HG03558 (cell line): ENCODE measurements around the gene CACNG4.
A peak's percentile ranks its signal among the peaks of the same experiment; 100 is the strongest.

Source experiments
- ATAC-seq: cut with Tn5 transposase; IDR thresholded peaks from one replicate; pipeline ENCODE4 v1.9.1; 2021; ENCODE audit warnings: moderate number of reproducible peaks; ENCODE audit not compliant: unreplicated experiment; ENCODE audit errors: extremely low read depth

CACNG4 gene

DNA sequence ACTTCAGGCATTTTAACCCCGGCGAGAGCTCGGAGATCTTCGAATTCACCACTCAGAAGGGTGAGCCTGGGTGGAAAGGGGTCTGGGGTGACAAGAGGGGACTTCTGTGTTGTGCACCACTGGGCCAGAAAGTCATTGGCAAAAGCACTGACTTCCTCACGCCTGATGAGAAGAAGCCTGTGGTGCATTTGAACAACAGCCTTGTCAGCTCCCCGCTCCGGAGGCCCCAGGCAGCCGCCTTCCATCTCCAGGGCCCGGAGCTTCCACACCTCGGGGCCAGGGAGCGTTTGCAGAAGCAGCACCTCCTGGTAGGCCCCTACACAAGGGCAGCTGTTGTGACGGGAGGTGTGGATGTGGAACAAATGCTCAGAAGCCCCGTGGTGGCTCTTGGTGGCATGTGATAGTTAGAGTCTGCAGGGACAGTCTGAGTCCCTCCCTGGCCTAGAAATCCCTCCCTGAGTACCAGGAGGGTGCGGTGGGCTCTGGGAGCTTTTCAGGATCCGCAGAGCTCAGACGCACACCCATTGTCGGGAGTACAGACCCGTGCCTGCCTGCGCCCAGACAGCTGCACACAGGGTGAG, 89.6 kb downstream of the CACNG4 start:
- ATAC-seq, result no peak

DNA sequence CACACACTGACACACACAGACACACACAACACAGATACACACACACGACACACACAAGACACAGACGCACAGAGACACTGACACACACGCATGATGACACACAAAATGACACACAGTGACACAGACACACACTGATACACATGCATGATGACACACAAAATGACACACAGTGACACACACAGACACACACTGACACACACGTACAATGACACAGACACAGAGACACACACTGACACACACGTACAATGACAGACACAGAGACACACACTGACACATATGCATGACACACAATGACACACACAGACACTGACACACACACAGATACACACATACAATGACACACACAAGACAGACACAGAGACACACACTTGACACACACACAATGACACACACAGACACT, 90.1 kb downstream of the CACNG4 start:
- no peak for ATAC-seq

DNA sequence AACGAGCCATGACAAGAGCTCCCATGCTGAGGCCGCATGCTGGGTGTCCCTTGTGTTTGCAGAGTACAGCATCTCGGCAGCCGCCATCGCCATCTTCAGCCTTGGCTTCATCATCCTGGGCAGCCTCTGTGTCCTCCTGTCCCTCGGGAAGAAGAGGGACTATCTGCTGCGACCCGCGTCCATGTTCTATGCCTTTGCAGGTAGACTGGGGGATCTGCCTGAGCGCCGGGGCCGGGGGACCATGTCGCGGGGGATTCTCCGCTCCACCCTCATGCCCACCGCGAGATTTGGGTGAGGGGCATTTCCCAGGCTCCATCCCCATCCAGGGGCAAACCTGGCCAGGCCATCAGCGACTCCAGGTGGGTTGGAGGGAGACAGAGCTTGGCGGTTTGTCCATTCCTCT, 90.5 kb downstream of the CACNG4 start:
- no peak for ATAC-seq

DNA sequence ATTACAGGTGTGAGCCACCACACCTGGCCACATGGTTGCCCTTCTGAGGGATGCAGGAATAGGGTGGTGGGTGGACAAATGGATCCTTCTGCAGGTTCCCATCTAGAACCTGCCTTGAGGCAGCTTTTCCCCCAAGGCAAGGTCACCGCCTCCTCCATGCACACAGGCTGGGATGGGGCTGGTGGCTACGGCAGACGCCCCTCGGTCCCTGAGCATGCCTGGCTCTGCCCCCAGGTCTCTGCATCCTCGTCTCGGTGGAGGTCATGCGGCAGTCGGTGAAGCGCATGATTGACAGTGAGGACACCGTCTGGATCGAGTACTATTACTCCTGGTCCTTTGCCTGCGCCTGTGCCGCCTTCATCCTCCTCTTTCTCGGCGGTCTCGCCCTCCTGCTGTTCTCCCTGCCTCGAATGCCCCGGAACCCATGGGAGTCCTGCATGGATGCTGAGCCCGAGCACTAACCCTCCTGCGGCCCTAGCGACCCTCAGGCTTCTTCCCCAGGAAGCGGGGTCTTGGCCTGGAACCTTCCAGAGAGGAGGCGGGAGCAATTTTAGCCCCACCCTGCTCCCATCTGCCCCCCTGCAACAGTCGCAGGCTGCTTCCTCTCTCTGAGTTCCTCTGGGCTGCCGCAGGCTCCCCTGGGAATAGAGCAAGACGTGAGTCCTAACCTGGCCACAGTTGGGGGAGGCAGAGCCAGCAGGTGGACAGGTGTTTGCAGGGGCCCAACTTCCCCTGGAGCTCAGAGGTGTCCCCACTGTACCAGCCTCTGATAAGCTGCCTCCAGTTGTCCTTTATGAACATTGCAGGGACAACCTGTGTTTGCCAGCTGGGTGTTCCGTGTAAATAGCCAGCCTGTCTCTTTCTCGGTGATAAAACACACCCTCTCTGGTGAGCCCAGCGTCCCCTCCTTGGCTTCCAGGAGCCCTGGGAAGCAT, 91.6 kb downstream of the CACNG4 start:
- ATAC-seq, result no peak

DNA sequence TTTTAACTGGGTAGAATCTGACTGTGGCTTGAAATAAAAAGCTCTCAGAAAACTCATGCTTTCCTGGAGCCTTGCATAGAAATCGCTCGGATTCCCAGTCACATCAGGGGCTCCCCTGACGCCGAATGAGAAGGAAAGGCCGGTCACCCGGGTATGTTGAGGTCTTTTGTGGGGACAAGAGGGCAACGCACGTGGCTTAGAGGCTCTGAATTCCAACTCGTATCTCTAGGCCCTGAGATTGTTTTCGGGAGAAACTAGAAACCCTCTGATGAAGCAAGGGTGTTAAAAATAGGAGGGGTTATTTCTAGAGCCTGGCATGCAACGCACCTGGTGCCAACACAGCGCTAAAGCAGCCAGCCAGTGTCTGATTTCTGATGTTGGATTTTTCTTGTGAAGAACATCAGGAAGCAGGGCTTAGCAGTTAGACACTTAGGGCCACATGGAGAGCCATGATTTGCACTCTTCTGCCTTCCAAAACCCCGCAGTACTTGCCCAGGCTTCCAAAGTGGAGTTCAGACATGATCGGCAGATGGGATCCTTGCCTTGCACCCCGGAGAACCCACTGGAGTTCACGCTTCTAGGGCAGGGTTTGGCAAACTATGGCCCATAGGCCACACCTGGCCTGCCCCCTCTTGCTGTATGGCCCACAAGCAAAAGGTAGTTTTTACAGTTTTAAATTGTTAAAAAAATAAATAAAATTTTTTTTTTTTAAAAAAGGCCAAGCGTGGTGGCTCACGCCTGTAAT, 92.4 kb downstream of the CACNG4 start:
- ATAC-seq, result no peak

DNA sequence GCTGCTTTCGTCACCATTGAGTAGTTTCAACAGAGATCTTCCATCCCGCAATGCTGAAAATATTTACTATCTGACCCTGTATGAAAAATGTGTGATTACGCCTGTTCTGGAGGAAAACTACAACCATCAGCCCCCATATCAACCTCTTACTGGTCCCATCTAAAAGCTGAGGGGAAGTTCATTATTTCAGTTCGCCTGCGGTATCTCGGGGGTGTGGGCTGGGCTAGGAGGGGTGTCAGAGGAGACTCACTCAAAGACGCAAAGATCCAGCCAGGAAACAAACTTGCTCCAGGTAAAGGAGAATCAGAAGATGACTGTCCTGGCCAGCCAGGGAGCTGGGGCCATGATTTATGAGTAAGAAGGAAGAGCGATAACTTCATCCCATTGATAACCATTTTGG, 93.5 kb downstream of the CACNG4 start:
- ATAC-seq, result no peak

DNA sequence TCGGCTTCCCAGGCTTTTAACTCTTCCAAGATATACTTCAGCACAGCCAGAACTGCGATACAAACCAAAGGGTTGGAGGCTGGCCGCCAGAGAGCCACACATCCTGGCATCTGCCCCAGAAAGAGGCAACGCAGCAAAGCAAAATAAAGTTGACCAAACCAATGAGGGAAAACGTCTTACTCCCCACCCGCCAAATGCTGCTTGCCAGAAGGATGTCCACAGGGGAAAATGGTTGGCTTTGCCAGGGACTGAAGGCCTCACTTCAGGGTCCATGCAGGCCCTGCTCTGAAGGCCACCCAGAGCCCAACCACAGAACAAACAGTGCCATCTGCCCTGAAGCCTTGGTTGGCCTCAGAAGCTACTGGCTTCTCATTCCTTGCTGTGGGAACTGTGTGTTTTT, 94.9 kb downstream of the CACNG4 start:
- no peak for ATAC-seq

DNA sequence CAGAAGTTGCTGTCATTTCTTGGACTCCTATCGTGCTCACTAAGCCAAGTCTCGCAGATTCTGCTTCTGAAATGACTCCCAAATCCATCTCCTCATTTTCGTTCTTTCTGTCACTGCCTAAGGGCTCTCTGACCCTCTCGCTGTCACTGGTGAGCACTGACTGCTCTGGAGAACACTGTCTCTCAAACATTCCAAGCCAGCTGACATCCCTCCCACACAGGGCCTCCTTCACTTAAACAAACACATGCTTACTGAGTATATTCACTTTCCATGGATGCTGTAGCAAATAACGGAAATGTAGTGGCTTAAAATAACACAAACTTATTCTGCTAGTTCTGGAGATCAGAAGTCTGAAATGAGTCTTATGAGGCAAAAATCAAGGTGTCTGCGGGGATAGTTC, 98.6 kb downstream of the CACNG4 start:
- no peak for ATAC-seq

DNA sequence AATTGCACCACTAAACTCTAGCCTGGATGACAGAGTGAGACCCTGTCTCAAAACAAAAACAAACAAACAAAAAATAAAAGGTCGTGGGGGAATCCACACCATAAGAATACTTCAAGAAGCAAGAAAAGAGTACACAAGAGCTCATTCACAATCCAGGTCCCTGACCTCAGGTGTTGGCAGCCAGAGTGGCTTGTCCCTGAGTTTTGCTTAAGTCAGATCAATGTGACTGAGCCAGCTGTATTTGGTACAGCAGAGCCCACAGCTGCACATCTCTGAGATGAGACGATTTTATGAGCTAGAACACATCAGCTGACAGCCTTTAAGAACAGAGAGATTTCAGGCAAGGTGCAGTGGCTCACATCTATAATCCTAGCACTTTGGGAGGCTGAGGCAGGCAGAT, 102.2 kb downstream of the CACNG4 start:
- ATAC-seq, result no peak

DNA sequence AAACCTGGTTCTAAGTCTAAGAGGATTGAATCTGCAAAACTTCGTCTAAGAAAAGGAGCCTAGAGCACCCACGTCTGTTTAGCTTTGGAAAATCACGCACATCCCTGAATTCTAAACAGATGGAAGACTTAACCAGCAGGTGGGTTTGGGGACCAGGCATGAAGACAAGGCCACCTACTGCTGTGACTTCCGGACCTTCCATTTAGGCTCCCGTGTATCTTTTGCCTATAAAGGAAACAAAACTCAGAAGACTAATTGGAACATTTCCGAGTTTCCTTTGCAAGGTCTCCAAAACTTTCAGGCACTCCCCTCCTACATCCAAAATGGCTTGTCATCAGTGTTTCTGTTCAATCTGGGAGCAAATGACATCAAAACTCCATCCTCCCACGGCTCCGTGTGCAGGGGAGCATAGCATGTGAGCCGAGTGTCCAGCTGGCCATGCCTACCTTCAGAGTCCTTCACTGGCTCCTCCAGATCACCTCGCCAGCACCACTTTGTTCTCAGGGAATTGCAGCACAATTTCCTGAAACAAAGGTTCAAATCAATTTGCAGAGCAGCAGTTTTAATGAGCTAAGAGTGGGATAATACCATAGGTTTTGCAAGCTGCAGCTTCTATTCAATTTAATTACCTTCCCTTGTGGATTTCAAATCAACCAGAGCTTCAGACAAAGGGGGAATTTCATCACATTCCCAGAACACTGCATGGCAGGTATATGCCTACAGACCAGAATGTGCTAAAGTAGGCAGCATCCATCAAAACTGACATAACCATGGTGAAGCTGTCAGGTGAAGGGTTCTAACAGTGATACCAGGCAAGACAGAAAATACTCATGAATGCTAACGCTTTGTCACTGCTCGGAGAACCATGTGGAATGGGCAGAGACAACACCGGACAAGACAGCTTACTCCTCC, 103.3 kb downstream of the CACNG4 start:
- no peak for ATAC-seq

DNA sequence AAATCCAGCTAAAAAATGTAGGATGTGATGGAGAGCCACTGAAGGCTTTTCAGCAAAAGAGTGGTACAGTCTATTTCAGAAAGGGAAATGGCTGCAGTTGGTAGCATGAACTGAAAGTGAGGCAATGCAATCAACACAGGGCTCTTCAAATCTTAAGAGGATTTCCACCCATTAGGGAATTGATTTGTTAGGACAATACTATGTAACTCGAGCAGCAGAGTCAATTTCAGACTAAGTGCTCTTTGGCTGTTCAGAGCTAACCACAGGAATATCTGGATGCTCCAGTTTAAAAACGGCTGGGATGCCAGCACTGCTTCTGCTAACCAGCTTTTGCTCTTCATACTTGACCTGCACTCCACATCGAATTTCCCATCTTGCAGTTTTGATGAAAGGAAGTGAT, 104.5 kb downstream of the CACNG4 start:
- no peak for ATAC-seq

DNA sequence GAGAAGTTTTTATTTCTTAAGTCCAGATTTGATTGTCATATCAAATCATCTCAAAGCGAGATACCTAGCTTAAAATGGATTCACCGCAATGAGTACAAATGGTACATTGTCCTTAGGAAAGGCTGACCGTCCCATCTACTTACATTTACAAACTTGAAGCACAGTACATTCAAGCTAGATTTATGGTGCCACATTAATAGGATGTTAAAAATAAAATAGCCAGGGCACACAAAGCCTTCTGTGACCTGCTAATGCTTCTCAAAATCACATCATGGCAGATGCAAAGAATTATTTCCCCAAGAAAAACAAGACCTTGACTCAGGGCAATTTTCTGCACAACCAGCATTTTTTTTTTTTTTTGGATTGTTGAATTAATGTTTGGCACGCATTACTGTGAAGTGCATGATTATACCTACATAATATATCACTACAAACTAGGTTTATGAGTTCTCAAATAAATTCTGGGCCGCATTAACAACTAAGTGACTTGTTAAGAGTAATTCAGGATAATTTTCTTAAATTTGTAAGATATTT, 105.2 kb downstream of the CACNG4 start:
- no peak for ATAC-seq

DNA sequence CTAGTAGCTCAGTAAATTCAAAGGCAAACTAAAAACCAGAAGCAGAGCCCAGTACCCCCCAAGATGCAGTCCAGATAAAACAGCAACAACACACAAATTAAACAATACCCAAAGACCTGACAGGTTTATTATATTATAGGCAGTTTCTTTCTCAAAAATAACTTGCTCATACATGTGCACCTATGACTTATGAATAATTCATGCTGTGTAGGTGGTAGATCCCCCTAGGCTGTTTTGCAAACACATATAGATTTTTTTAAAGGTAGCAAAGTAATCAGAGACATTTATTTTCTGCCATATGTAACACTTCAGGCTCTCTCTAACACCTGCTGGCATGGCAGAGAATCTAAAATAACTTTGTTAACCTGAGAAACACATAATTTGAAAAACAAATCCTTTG, 107.1 kb downstream of the CACNG4 start:
- ATAC-seq, result no peak

DNA sequence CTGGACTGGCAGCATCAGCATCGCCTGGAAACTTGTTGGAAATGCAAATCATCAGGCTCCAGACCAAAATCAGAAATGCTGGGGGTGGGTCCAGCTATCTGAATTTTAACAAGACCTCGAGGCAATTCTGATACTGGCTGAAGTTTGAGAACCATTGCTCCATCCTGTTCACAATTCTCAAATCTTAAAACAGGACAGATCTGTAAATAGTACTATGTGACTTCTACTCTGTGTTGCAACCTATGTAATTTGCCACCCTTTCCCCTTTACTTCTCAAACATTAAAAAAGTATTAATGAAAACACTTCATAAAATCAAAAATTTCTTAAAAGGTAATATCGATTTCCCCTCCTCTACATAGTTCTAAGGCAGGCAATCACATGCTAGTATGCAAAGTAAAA, 108.4 kb downstream of the CACNG4 start:
- ATAC-seq, result no peak

DNA sequence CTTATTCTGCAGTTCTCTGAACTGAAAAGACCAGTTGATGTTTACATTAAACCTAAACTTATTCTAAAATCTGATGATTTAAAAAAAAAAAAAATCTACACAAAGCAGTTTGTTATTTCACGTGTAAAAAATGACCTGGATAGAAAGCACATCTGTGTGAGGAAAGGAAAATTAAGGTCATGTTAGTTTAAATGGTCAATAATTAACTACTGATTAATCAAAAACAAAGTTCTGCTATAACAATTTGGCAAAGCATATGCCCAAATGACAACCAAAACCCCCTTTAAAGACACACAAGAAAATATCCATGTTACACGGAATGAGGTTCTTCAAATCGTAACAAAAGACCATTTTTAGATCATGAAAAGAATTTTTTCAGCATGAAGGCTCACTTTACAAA, 110.3 kb downstream of the CACNG4 start:
- no peak for ATAC-seq

DNA sequence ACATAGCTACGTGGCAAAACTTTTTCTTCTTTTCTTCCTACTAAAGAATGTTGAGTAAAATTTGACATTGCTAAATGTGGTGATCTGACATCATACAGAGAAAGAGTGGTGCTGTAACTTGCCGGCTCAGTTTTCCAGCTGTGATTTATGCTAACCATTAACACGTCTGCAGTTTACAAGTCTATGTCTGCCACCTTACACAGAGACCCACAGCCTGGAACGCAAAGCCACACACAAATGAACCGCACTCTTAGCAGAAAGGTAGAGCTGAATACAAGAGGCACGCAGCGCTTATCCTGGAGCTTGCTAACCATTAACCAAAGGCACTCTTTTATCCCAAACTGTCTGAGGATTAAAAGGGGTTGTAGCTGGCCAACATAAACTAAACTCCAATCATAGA, 111.8 kb downstream of the CACNG4 start:
- ATAC-seq, result no peak

DNA sequence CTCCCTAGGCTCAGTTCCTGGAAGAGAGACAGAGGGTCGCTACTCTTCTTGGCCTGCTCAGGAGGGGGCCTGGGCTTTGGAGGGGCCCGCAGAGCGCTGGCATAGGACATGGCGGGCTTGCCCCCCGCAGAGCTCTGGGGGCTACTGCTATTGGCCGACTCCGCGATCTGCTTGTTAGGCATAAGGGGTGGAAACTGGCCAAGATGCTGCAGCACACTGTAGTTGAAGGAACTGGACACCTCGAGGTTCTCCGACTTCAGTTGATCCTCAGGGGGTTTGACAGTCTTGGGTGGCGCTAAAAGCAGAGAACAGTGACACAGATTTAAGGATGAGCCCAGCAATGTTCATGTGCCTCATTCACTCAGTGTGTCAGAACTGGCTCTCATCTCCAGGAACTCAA, 113.8 kb downstream of the CACNG4 start:
- ATAC-seq, result no peak

DNA sequence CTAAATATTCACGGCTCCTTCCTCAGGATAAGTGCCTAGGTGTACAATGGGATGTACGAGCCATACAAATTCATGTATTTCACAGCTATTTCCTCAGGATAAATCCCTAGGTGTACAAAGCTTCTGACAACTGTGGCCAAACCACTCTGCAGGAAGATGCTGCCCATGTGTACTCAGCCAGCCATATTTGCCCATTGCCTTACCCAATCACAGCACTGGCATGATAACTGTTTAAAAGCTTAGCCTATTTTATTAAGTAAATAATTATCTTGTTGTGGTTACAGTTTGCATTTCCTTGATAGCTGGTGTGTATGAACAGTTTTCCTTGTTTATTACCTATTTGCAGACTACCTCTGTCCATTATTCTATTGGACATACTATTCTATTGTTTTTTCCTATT, 115.0 kb downstream of the CACNG4 start:
- ATAC-seq, result no peak

DNA sequence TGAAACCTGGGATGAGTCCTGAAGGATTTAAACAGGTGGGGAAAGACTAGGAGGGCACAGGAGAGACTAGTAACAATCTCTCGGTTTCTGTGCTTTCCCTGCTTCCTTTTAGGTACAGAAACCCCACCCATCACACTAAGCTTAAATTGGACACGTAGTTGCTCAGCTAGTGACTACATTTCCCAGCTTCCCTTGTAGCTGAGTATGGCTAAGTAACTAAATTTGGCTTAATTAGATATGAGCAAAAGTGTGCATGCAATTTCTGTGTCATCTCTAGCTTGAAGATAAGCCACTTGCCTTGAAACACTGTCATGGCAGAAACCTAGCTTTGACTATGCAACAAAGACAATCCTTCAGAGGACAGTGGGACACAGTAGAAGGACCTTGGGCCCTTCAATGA, 116.3 kb downstream of the CACNG4 start:
- no peak for ATAC-seq

DNA sequence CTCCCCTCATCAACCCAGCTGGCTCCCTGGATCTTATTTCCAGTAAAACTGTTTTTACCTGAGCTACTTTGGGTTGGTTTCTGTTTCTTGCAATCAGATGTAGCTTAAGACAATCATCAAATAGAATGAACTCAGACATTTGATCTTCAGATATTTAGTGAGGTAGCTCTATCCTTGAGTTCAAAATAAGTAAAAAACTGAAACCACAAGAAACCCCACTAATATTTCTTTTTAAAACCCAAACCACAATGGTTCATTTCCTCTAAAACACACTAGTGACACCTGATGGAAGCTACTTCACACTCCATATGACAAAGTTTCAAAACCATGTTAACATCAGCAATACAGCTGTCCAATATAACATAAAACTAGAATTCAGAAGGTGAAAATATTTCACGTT, 117.6 kb downstream of the CACNG4 start:
- ATAC-seq, result peak; percentile 77
